HG03354 (cell line): ENCODE results near the gene MYH9.
"Not testable (repeated sequence)": the region's sequence is repeated elsewhere in the genome, so short reads cannot be mapped to it uniquely, and the experiment has no call there.

Experiments
- ATAC-seq: cut with Tn5 transposase; IDR thresholded peaks from one replicate; pipeline ENCODE4 v1.9.1; 2021; ENCODE audit warnings: mild to moderate bottlenecking; ENCODE audit not compliant: unreplicated experiment, poor library complexity, severe bottlenecking

The MYH9 gene

GRCh38 chr22:36300396-36301212 lies 87.2 kb downstream of the MYH9 start:
- ATAC-seq, result no peak

- no peak for ATAC-seq
Observed at GRCh38 chr22:36299911-36300310, 87.9 kb downstream of the MYH9 start.

- no peak for ATAC-seq
Observed at GRCh38 chr22:36299295-36299694, 88.5 kb downstream of the MYH9 start.

GRCh38 chr22:36298601-36299000 lies 89.2 kb downstream of the MYH9 start:
- no peak for ATAC-seq

GRCh38 chr22:36298118-36298517 lies 89.6 kb downstream of the MYH9 start:
- ATAC-seq, result no peak

- ATAC-seq, result no peak
Observed at GRCh38 chr22:36297568-36297967, 90.2 kb downstream of the MYH9 start.

- ATAC-seq, result no peak
Observed at GRCh38 chr22:36296690-36297089, 91.1 kb downstream of the MYH9 start.

GRCh38 chr22:36295247-36295646 lies 92.5 kb downstream of the MYH9 start:
- ATAC-seq, result no peak

GRCh38 chr22:36294801-36295200 lies 93.0 kb downstream of the MYH9 start:
- no peak for ATAC-seq

GRCh38 chr22:36294293-36294620 lies 93.5 kb downstream of the MYH9 start:
- no peak for ATAC-seq

- ATAC-seq, result no peak
Observed at GRCh38 chr22:36293606-36294292, 94.0 kb downstream of the MYH9 start.

- no peak for ATAC-seq
Observed at GRCh38 chr22:36292823-36293530, 94.8 kb downstream of the MYH9 start.

- ATAC-seq, result no peak
Observed at GRCh38 chr22:36291831-36292740, 95.7 kb downstream of the MYH9 start.

- ATAC-seq, result not testable (repeated sequence)
Observed at GRCh38 chr22:36290391-36291075, 97.2 kb downstream of the MYH9 start.

GRCh38 chr22:36289948-36290371 lies 97.8 kb downstream of the MYH9 start:
- ATAC-seq, result not testable (repeated sequence)

- no peak for ATAC-seq
Observed at GRCh38 chr22:36289406-36289870, 98.3 kb downstream of the MYH9 start.

GRCh38 chr22:36288571-36289405 lies 99.0 kb downstream of the MYH9 start:
- no peak for ATAC-seq

GRCh38 chr22:36287881-36288515 lies 99.8 kb downstream of the MYH9 start:
- no peak for ATAC-seq
